H7 (cell line): ENCODE measurements around the gene PAQR8. TPM values are rescaled to one million over a fixed set of nuclear protein-coding genes. Genes with fewer than 3 reads are reported as not detected.
"Not testable (repeated sequence)": the region's sequence is repeated elsewhere in the genome, so short reads cannot be mapped to it uniquely, and the experiment has no call there.

Source experiments
- DNase-seq: peaks from one replicate; pipeline ENCODE4 v3.0.0; 2012
- H3K27me3 ChIP-seq: 2 replicates; pipeline ENCODE4 v1.6.0; 2011; ENCODE audit warnings: mild to moderate bottlenecking, low read length; ENCODE audit not compliant: control insufficient read depth, insufficient read depth
- H3K36me3 ChIP-seq: replicated peaks from 2 replicates; pipeline ENCODE4 v1.5.1; 2011; ENCODE audit warnings: low read length; ENCODE audit not compliant: control insufficient read depth, insufficient read depth
- H3K4me3 ChIP-seq: 2 replicates; pipeline ENCODE4 v1.5.1; 2011; ENCODE audit warnings: low read depth, mild to moderate bottlenecking, control low read depth, low read length, moderate library complexity; ENCODE audit not compliant: insufficient read depth
- total RNA-seq: library from RNA; depleted of rRNA; stranded (reverse); fragments of >200 nt; shearing (Covaris generic); gene quantifications from 2 replicates; pipeline ENCODE4 v1.2.3, GENCODE V29; 2014

PAQR8 gene
- total RNA-seq, 1 experiment from 2014 or later: 4.6 TPM

- Histone ChIP-seq H3K4me3 (no peak overlapping the region), H3K27me3 (no peaks in the 10 kb centered on the region), H3K36me3 (no peaks in the 10 kb centered on the region)
- DNase-seq: no peak
These were observed 19.3 kb downstream of the PAQR8 start for GRCh38 chr6:52381249-52381648.

- Histone ChIP-seq H3K27me3 (no peaks in the 10 kb centered on the region), H3K36me3 (no peaks in the 10 kb centered on the region), H3K4me3 (no peak overlapping the region)
- DNase-seq: no peak
These were observed 22.3 kb downstream of the PAQR8 start for GRCh38 chr6:52384145-52384766.

GRCh38 chr6:52385074-52385473, 23.1 kb downstream of the PAQR8 start:
- H3K36me3 ChIP-seq: no peaks in the 10 kb centered on the region
- H3K4me3 ChIP-seq: no peak overlapping the region
- DNase-seq: no peak
- H3K27me3 ChIP-seq: no peaks in the 10 kb centered on the region

- not testable (repeated sequence) for H3K27me3 ChIP-seq, H3K4me3 ChIP-seq, DNase-seq
These were observed 26.2 kb downstream of the PAQR8 start for GRCh38 chr6:52388119-52388518.

GRCh38 chr6:52388790-52389189, 26.8 kb downstream of the PAQR8 start:
- DNase-seq: no peak
- no peak overlapping the region for H3K4me3 ChIP-seq
- H3K27me3 ChIP-seq: no peaks in the 10 kb centered on the region
- no peaks in the 10 kb centered on the region for H3K36me3 ChIP-seq

More at GRCh38 chr6:52388119-52388518, 26.2 kb downstream of the PAQR8 start:
- H3K36me3 ChIP-seq: not testable (repeated sequence)

GRCh38 chr6:52389264-52389625, 27.3 kb downstream of the PAQR8 start:
- no peak for DNase-seq
- Histone ChIP-seq H3K36me3 (no peaks in the 10 kb centered on the region), H3K27me3 (no peaks in the 10 kb centered on the region), H3K4me3 (no peak overlapping the region)

- H3K4me3 ChIP-seq: no peak overlapping the region
- H3K36me3 ChIP-seq: no peaks in the 10 kb centered on the region
- no peaks in the 10 kb centered on the region for H3K27me3 ChIP-seq
- no peak for DNase-seq
These were observed 27.8 kb downstream of the PAQR8 start for GRCh38 chr6:52389626-52390360.

GRCh38 chr6:52390361-52390727, 28.4 kb downstream of the PAQR8 start:
- Histone ChIP-seq H3K36me3 (no peaks in the 10 kb centered on the region), H3K27me3 (no peaks in the 10 kb centered on the region), H3K4me3 (no peak overlapping the region)
- no peak for DNase-seq

GRCh38 chr6:52391599-52391998, 29.6 kb downstream of the PAQR8 start:
- Histone ChIP-seq H3K36me3 (no peaks in the 10 kb centered on the region), H3K27me3 (no peaks in the 10 kb centered on the region), H3K4me3 (no peak overlapping the region)

GRCh38 chr6:52392944-52393343, 31.0 kb downstream of the PAQR8 start:
- H3K36me3 ChIP-seq: no peaks in the 10 kb centered on the region
- no peaks in the 10 kb centered on the region for H3K27me3 ChIP-seq
- no peak overlapping the region for H3K4me3 ChIP-seq
- DNase-seq: no peak

More at GRCh38 chr6:52391599-52391998, 29.6 kb downstream of the PAQR8 start:
- DNase-seq: no peak

- Histone ChIP-seq H3K36me3 (no peaks in the 10 kb centered on the region), H3K4me3 (no peak overlapping the region), H3K27me3 (no peaks in the 10 kb centered on the region)
- DNase-seq: no peak
These were observed 31.8 kb downstream of the PAQR8 start for GRCh38 chr6:52393780-52394179.

- Histone ChIP-seq H3K36me3 (no peaks in the 10 kb centered on the region), H3K27me3 (no peaks in the 10 kb centered on the region)
These were observed 32.3 kb downstream of the PAQR8 start for GRCh38 chr6:52394251-52394666.

GRCh38 chr6:52395969-52396368, 34.0 kb downstream of the PAQR8 start:
- H3K27me3 ChIP-seq: no peaks in the 10 kb centered on the region
- no peak for DNase-seq
- no peaks in the 10 kb centered on the region for H3K36me3 ChIP-seq
- H3K4me3 ChIP-seq: no peak overlapping the region

More at GRCh38 chr6:52394251-52394666, 32.3 kb downstream of the PAQR8 start:
- H3K4me3 ChIP-seq: no peak overlapping the region
- no peak for DNase-seq

- peak; percentile 70 for DNase-seq
- no peaks in the 10 kb centered on the region for H3K27me3 ChIP-seq
- no peaks in the 10 kb centered on the region; the same call in 1 of the 2 replicates for H3K36me3 ChIP-seq
- H3K4me3 ChIP-seq: no peak overlapping the region
These were observed 37.8 kb downstream of the PAQR8 start for GRCh38 chr6:52399511-52400312.
